ENCODE data around the gene HDAC5.
"Not testable (repeated sequence)": the region's sequence is repeated elsewhere in the genome, so short reads cannot be mapped to it uniquely, and the experiment has no call there.

HDAC5 gene

DNA sequence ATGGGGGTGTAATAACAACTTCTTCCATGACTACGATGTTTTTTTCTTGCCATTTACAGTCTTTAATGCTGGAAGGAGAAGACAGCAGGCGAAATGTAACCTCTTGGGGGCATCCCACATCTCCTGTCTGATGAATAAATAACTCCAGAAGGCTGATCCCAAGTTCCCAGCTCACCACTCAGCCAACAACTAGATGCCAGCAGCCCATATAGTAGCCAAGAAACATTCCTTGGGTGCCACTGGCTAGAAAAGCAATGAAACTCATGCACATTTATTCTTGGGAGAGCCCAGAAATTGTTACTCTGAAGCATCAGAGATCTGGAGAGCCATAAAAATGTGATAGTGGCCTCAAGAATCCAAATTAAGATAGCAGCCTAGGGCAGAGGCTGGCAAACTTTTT lies 86.0 kb downstream of the HDAC5 start:
- no peaks in the 10 kb centered on the region for H3K27me3 ChIP-seq (ENCODE audit: insufficient read depth, low read length, poor library complexity)
- no peaks in the 10 kb centered on the region for H3K9me3 ChIP-seq (ENCODE audit: insufficient read depth, low read length, severe bottlenecking)
- H2AFZ ChIP-seq (ENCODE audit: low read depth, low read length) = no peak overlapping the region
- H3K36me3 ChIP-seq (ENCODE audit: insufficient read depth, low read length) = peaks cover 59% of the 10 kb centered on the region
- H3K9ac ChIP-seq (ENCODE audit: low read depth, low read length) = no peak overlapping the region
- no peaks in the 10 kb centered on the region for H3K4me1 ChIP-seq (ENCODE audit: insufficient read depth, low read length)
- peaks cover 33% of the 10 kb centered on the region for H3K79me2 ChIP-seq (ENCODE audit: insufficient read depth, low read length)
- H4K20me1 ChIP-seq (ENCODE audit: insufficient read depth, low read length) = peaks cover 22% of the 10 kb centered on the region
- H3K27ac ChIP-seq (ENCODE audit: low read length) = no peak overlapping the region
- ATAC-seq (ENCODE audit: insufficient read depth, low read depth) = no peak
- no peak overlapping the region for H3K4me2 ChIP-seq (ENCODE audit: insufficient read depth, low read length)
- no peak overlapping the region for H3K4me3 ChIP-seq (ENCODE audit: low read depth in 1 of 2, low read length in 2 of 2)
- TF ChIP-seq EZH2 (IDR thresholded peaks at IDR 0.05; ENCODE audit: borderline replicate concordance, low read depth, low read length, severe bottlenecking) = no peak
- TF ChIP-seq, protein P1, sequence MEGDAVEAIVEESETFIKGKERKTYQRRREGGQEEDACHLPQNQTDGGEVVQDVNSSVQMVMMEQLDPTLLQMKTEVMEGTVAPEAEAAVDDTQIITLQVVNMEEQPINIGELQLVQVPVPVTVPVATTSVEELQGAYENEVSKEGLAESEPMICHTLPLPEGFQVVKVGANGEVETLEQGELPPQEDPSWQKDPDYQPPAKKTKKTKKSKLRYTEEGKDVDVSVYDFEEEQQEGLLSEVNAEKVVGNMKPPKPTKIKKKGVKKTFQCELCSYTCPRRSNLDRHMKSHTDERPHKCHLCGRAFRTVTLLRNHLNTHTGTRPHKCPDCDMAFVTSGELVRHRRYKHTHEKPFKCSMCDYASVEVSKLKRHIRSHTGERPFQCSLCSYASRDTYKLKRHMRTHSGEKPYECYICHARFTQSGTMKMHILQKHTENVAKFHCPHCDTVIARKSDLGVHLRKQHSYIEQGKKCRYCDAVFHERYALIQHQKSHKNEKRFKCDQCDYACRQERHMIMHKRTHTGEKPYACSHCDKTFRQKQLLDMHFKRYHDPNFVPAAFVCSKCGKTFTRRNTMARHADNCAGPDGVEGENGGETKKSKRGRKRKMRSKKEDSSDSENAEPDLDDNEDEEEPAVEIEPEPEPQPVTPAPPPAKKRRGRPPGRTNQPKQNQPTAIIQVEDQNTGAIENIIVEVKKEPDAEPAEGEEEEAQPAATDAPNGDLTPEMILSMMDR (IDR thresholded peaks at IDR 0.05; ENCODE audit: borderline replicate concordance, extremely low read depth, low read length, poor library complexity, severe bottlenecking) = no peak
- DNase-seq = no peak

- not testable (repeated sequence) for ATAC-seq (ENCODE audit: insufficient read depth, low read depth); H3K4me3 ChIP-seq (ENCODE audit: low read depth in 1 of 2, low read length in 2 of 2); H2AFZ ChIP-seq (ENCODE audit: low read depth, low read length); DNase-seq; H3K79me2 ChIP-seq (ENCODE audit: insufficient read depth, low read length); H4K20me1 ChIP-seq (ENCODE audit: insufficient read depth, low read length); H3K27ac ChIP-seq (ENCODE audit: low read length); H3K9ac ChIP-seq (ENCODE audit: low read depth, low read length); H3K9me3 ChIP-seq (ENCODE audit: insufficient read depth, low read length, severe bottlenecking); H3K4me1 ChIP-seq (ENCODE audit: insufficient read depth, low read length); H3K4me2 ChIP-seq (ENCODE audit: insufficient read depth, low read length); H3K27me3 ChIP-seq (ENCODE audit: insufficient read depth, low read length, poor library complexity)
- H3K36me3 ChIP-seq (ENCODE audit: insufficient read depth, low read length) = peaks cover 61% of the 10 kb centered on the region
Observed at GRCh38 chr17:44034688-44035087, 88.8 kb downstream of the HDAC5 start.

- no peak for DNase-seq
- H3K4me3 ChIP-seq (ENCODE audit: low read depth in 1 of 2, low read length in 2 of 2) = no peak overlapping the region
Observed at GRCh38 chr17:44033861-44034408, 89.5 kb downstream of the HDAC5 start.

DNA sequence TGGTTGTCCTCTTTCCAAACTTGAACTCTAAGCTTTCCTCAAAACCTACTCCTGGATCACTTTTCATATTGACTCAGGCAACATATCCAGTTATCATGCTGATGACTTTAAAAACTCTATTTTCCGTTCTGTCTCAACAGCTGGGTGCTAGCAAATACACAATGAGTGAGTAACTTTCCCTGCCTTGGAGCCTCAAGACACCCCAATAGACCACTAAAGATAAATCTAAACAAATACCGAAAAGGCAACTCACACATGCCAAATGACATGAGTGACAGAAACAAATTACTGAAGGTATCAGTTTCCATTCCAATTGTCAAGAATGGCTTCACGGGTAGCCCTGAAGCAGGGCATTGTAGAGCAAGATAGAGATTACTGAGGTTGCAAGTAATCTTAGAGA lies 93.0 kb downstream of the HDAC5 start:
- no peak for DNase-seq
- Histone ChIP-seq H3K9me3 (ENCODE audit: insufficient read depth, low read length, severe bottlenecking) (no peaks in the 10 kb centered on the region), H3K27me3 (ENCODE audit: insufficient read depth, low read length, poor library complexity) (no peaks in the 10 kb centered on the region), H3K4me2 (ENCODE audit: insufficient read depth, low read length) (no peak overlapping the region), H3K36me3 (ENCODE audit: insufficient read depth, low read length) (peaks cover 40% of the 10 kb centered on the region), H3K4me3 (ENCODE audit: low read depth in 1 of 2, low read length in 2 of 2) (no peak overlapping the region), H3K27ac (ENCODE audit: low read length) (no peak overlapping the region), H4K20me1 (ENCODE audit: insufficient read depth, low read length) (peaks cover 3% of the 10 kb centered on the region; the same call in 1 of the 2 replicates), H2AFZ (ENCODE audit: low read depth, low read length) (no peak overlapping the region), H3K79me2 (ENCODE audit: insufficient read depth, low read length) (no peaks in the 10 kb centered on the region), H3K9ac (ENCODE audit: low read depth, low read length) (no peak overlapping the region), H3K4me1 (ENCODE audit: insufficient read depth, low read length) (no peaks in the 10 kb centered on the region)
- TF ChIP-seq, protein P1 (IDR thresholded peaks at IDR 0.05; ENCODE audit: borderline replicate concordance, extremely low read depth, low read length, poor library complexity, severe bottlenecking) = no peak
- ATAC-seq (ENCODE audit: insufficient read depth, low read depth) = no peak

More at GRCh38 chr17:44033861-44034408, 89.5 kb downstream of the HDAC5 start:
- Histone ChIP-seq H2AFZ (ENCODE audit: low read depth, low read length) (no peak overlapping the region), H3K27me3 (ENCODE audit: insufficient read depth, low read length, poor library complexity) (no peaks in the 10 kb centered on the region), H4K20me1 (ENCODE audit: insufficient read depth, low read length) (peaks cover 3% of the 10 kb centered on the region; the same call in 1 of the 2 replicates), H3K36me3 (ENCODE audit: insufficient read depth, low read length) (peaks cover 60% of the 10 kb centered on the region), H3K27ac (ENCODE audit: low read length) (no peak overlapping the region), H3K4me2 (ENCODE audit: insufficient read depth, low read length) (no peak overlapping the region), H3K79me2 (ENCODE audit: insufficient read depth, low read length) (peaks cover 5% of the 10 kb centered on the region; the same call in 1 of the 2 replicates), H3K9ac (ENCODE audit: low read depth, low read length) (no peak overlapping the region), H3K9me3 (ENCODE audit: insufficient read depth, low read length, severe bottlenecking) (no peaks in the 10 kb centered on the region), H3K4me1 (ENCODE audit: insufficient read depth, low read length) (no peaks in the 10 kb centered on the region)
- ATAC-seq (ENCODE audit: insufficient read depth, low read depth) = no peak
- no peak for TF ChIP-seq EZH2 (IDR thresholded peaks at IDR 0.05; ENCODE audit: borderline replicate concordance, low read depth, low read length, severe bottlenecking)
- TF ChIP-seq, protein P1 (IDR thresholded peaks at IDR 0.05; ENCODE audit: borderline replicate concordance, extremely low read depth, low read length, poor library complexity, severe bottlenecking) = no peak

All from DND-41 (cell line).